HL-60 (cell line): ENCODE data around the gene DAAM1.

Experiments
- DNase-seq, 2 experiments: peaks; one replicate each; pipeline ENCODE4 v3.0.0-alpha.2; 2010 to 2020; ENCODE audit warnings: low read depth in 1 of 2, low spot score in 1 of 2
- H3K27ac ChIP-seq: fragments of 250-450 bp; sonication (Bioruptor Pico); replicated peaks from 2 replicates; pipeline ENCODE4 v1.5.1; 2020; ENCODE audit warnings: mild to moderate bottlenecking, moderate library complexity
- H3K27me3 ChIP-seq: fragments of 250-450 bp; sonication (Bioruptor Pico); 2 replicates; pipeline ENCODE4 v1.5.1; 2021; ENCODE audit warnings: mild to moderate bottlenecking, moderate library complexity; ENCODE audit not compliant: insufficient read depth, poor library complexity, severe bottlenecking
- H3K4me3 ChIP-seq: replicated peaks from 2 replicates; pipeline ENCODE4 v1.5.1; 2011; ENCODE audit warnings: mild to moderate bottlenecking, control low read depth, low read length; ENCODE audit not compliant: insufficient read depth
- CTCF ChIP-seq: IDR thresholded peaks from one replicate; pipeline ENCODE4 v1.5.1; 2011; ENCODE audit warnings: low read length, control low read depth, inconsistent platforms; ENCODE audit not compliant: insufficient read depth
- GABPA ChIP-seq: IDR thresholded peaks from 2 replicates; pipeline ENCODE4 v1.6.1; 2012; ENCODE audit warnings: low read depth
- POLR2AphosphoS5 ChIP-seq: IDR thresholded peaks from 2 replicates; pipeline ENCODE4 v1.6.1; 2012; ENCODE audit warnings: low read depth
- REST ChIP-seq: IDR thresholded peaks from 2 replicates; pipeline ENCODE4 v1.6.1; 2012; ENCODE audit warnings: low read depth; ENCODE audit not compliant: insufficient replicate concordance
- SPI1 ChIP-seq: IDR thresholded peaks from 2 replicates; pipeline ENCODE4 v1.6.1; 2012; ENCODE audit warnings: low read depth, mild to moderate bottlenecking, borderline replicate concordance

DAAM1 gene

GRCh38 chr14:59177262-59177661 is 11.2 kb upstream of the DAAM1 start:
- H3K27ac ChIP-seq: no peak overlapping the region
- no peak overlapping the region for H3K4me3 ChIP-seq
- TF ChIP-seq POLR2AphosphoS5 (no peak), REST (no peak), CTCF (no peak), SPI1 (no peak), GABPA (no peak)
- no peak for DNase-seq
- H3K27me3 ChIP-seq: no peaks in the 10 kb centered on the region

GRCh38 chr14:59181791-59182190 is 6.7 kb upstream of the DAAM1 start:
- TF ChIP-seq CTCF (no peak), POLR2AphosphoS5 (no peak), REST (no peak), GABPA (no peak), SPI1 (no peak)
- Histone ChIP-seq H3K27ac (no peak overlapping the region), H3K27me3 (no peaks in the 10 kb centered on the region), H3K4me3 (no peak overlapping the region)
- DNase-seq: no peak

GRCh38 chr14:59182641-59183040 is 5.8 kb upstream of the DAAM1 start:
- DNase-seq: no peak
- no peak overlapping the region for H3K27ac ChIP-seq
- H3K4me3 ChIP-seq: no peak overlapping the region

More at GRCh38 chr14:59182641-59183040, 5.8 kb upstream of the DAAM1 start:
- TF ChIP-seq SPI1 (no peak), CTCF (no peak), REST (no peak), GABPA (no peak), POLR2AphosphoS5 (no peak)
- no peaks in the 10 kb centered on the region for H3K27me3 ChIP-seq
